GM12873 (cell line): Measurements from ENCODE around the gene ACP6.

ENCODE experiments used
- CTCF ChIP-seq: IDR thresholded peaks from 2 replicates; pipeline ENCODE4 v1.5.1; 2012; ENCODE audit warnings: low read depth, mild to moderate bottlenecking, moderate library complexity, low read length, control low read depth; ENCODE audit not compliant: insufficient read depth; ENCODE audit errors: missing control alignments

ACP6 gene

GRCh38 chr1:147625362-147625995 is 44.8 kb downstream of the ACP6 start:
- no peak for TF ChIP-seq CTCF

GRCh38 chr1:147624529-147624928 is 45.8 kb downstream of the ACP6 start:
- no peak for TF ChIP-seq CTCF

GRCh38 chr1:147624011-147624410 is 46.3 kb downstream of the ACP6 start:
- no peak for TF ChIP-seq CTCF

GRCh38 chr1:147622731-147623130 is 47.6 kb downstream of the ACP6 start:
- no peak for TF ChIP-seq CTCF

GRCh38 chr1:147620543-147620942 is 49.8 kb downstream of the ACP6 start:
- no peak for TF ChIP-seq CTCF

GRCh38 chr1:147619741-147620140 is 50.6 kb downstream of the ACP6 start:
- TF ChIP-seq CTCF, result no peak

- no peak for TF ChIP-seq CTCF
Observed at GRCh38 chr1:147618771-147619170, 51.6 kb downstream of the ACP6 start.

GRCh38 chr1:147618077-147618569 is 52.2 kb downstream of the ACP6 start:
- TF ChIP-seq CTCF, result no peak
